Skeletal muscle cell (primary cell): ENCODE measurements around the gene CALML6.
"Not testable (repeated sequence)": the region's sequence is repeated elsewhere in the genome, so short reads cannot be mapped to it uniquely, and the experiment has no call there.

ENCODE experiments used
- DNase-seq: peaks from one replicate; pipeline ENCODE4 v3.0.0-alpha.2; 2010; ENCODE audit warnings: low read depth
- H3K4me3 ChIP-seq: 2 replicates; pipeline ENCODE4 v1.5.1; 2011; ENCODE audit warnings: low read depth, mild to moderate bottlenecking, control low read depth, low read length, moderate library complexity

CALML6 gene

GRCh38 chr1:1914971-1915692 lies at the start of gene CALML6:
Gene CALML6 (plus strand): TSS chr1:1915260. CDS start chr1:1915281, 21 bp downstream.
- DNase-seq = no peak
- H3K4me3 ChIP-seq = no peak within 1 kb of the TSS

GRCh38 chr1:1867164-1867563 lies 47.9 kb upstream of the CALML6 start:
- no peak for DNase-seq

GRCh38 chr1:1869469-1869868 lies 45.6 kb upstream of the CALML6 start:
- no peak overlapping the region for H3K4me3 ChIP-seq
- no peak for DNase-seq

More at GRCh38 chr1:1867164-1867563, 47.9 kb upstream of the CALML6 start:
- no peak overlapping the region for H3K4me3 ChIP-seq

GRCh38 chr1:1872329-1872994 lies 42.6 kb upstream of the CALML6 start:
- no peak for DNase-seq
- no peak overlapping the region for H3K4me3 ChIP-seq

GRCh38 chr1:1873186-1873585 lies 41.9 kb upstream of the CALML6 start:
- DNase-seq = no peak
- H3K4me3 ChIP-seq = no peak overlapping the region

GRCh38 chr1:1874901-1875300 lies 40.2 kb upstream of the CALML6 start:
- no peak overlapping the region for H3K4me3 ChIP-seq
- DNase-seq = no peak

- H3K4me3 ChIP-seq = no peak overlapping the region
- no peak for DNase-seq
These were observed 39.1 kb upstream of the CALML6 start for GRCh38 chr1:1875932-1876331.

GRCh38 chr1:1876335-1876930 lies 38.6 kb upstream of the CALML6 start:
- DNase-seq = no peak
- H3K4me3 ChIP-seq = no peak overlapping the region

- H3K4me3 ChIP-seq = no peak overlapping the region
These were observed 37.1 kb upstream of the CALML6 start for GRCh38 chr1:1877865-1878436.

GRCh38 chr1:1879942-1880341 lies 35.1 kb upstream of the CALML6 start:
- DNase-seq = no peak
- H3K4me3 ChIP-seq = no peak overlapping the region

More at GRCh38 chr1:1877865-1878436, 37.1 kb upstream of the CALML6 start:
- DNase-seq = no peak

- H3K4me3 ChIP-seq = no peak overlapping the region
- no peak for DNase-seq
These were observed 34.3 kb upstream of the CALML6 start for GRCh38 chr1:1880617-1881312.

GRCh38 chr1:1881727-1882126 lies 33.3 kb upstream of the CALML6 start:
- no peak for DNase-seq
- H3K4me3 ChIP-seq = no peak overlapping the region

- H3K4me3 ChIP-seq = no peak overlapping the region
- no peak for DNase-seq
These were observed 31.8 kb upstream of the CALML6 start for GRCh38 chr1:1883092-1883873.

GRCh38 chr1:1883890-1884289 lies 31.2 kb upstream of the CALML6 start:
- DNase-seq, H3K4me3 ChIP-seq: not testable (repeated sequence)

- peak overlapping the region; percentile 83 for H3K4me3 ChIP-seq
- DNase-seq = no peak
These were observed 25.8 kb upstream of the CALML6 start for GRCh38 chr1:1889090-1889750.

GRCh38 chr1:1889847-1890505 lies 25.1 kb upstream of the CALML6 start:
- DNase-seq = no peak
- H3K4me3 ChIP-seq = peak overlapping the region; percentile 83

- peak; percentile 57 for DNase-seq
- H3K4me3 ChIP-seq = peak within 1 kb of the TSS; percentile 83
These were observed 24.3 kb upstream of the CALML6 start, which contains the start of gene GNB1 for GRCh38 chr1:1890506-1891348. Gene GNB1 (minus strand): TSS chr1:1891087. CDS start chr1:1825453, 65,634 bp downstream.
